ENCODE data around the gene UROS. TPM values are rescaled to one million over a fixed set of nuclear protein-coding genes. Genes with fewer than 3 reads are reported as not detected.

Gene UROS
- polyA plus RNA-seq, 1 donor from 2014 or later, result 103 TPM

- Histone ChIP-seq H3K9ac (ENCODE audit: low read length) (no peak overlapping the region), H3K4me2 (ENCODE audit: low read length) (no peak overlapping the region), H3K27me3 (ENCODE audit: insufficient read depth, low read depth, low read length) (no peaks in the 10 kb centered on the region), H3K4me3 (ENCODE audit: low read length) (no peak overlapping the region), H3K9me3 (ENCODE audit: low read length) (no peaks in the 10 kb centered on the region), H4K20me1 (ENCODE audit: insufficient read depth) (no peaks in the 10 kb centered on the region), H2AFZ (ENCODE audit: low read depth, low read length) (no peak overlapping the region), H3F3A (ENCODE audit: insufficient read depth, low read length, poor library complexity, severe bottlenecking) (no peaks in the 10 kb centered on the region), H3K9me2 (ENCODE audit: insufficient read depth, low read length) (no peaks in the 10 kb centered on the region), H3K79me2 (replicated peaks; ENCODE audit: insufficient read depth, low read length) (no peaks in the 10 kb centered on the region), H3K27ac (ENCODE audit: low read length) (no peak overlapping the region), H3K36me3 (ENCODE audit: insufficient read depth, low read length) (no peaks in the 10 kb centered on the region)
- no peak for TF ChIP-seq EZH2 (IDR thresholded peaks at IDR 0.05; ENCODE audit: borderline replicate concordance, insufficient read depth, low read length, poor library complexity, severe bottlenecking)
- TF ChIP-seq MXI1 (conservative IDR thresholded peaks at IDR 0.05; ENCODE audit: poor library complexity, severe bottlenecking), result no peak
- TF ChIP-seq REST (IDR thresholded peaks at IDR 0.05; ENCODE audit: borderline replicate concordance), result no peak
- TF ChIP-seq SMC3 (conservative IDR thresholded peaks at IDR 0.05; ENCODE audit: poor library complexity), result no peak
- no peak for TF ChIP-seq CTCF (IDR thresholded peaks at IDR 0.05; ENCODE audit: poor library complexity, severe bottlenecking)
- TF ChIP-seq RAD21 (conservative IDR thresholded peaks at IDR 0.05), result no peak
- no peak for TF ChIP-seq TAF1 (IDR thresholded peaks at IDR 0.05; ENCODE audit: low read depth)
- no peak for TF ChIP-seq EP300 (conservative IDR thresholded peaks at IDR 0.05; ENCODE audit: poor library complexity, severe bottlenecking)
- no peak for TF ChIP-seq POLR2AphosphoS5 (IDR thresholded peaks at IDR 0.05)
These were observed 25.8 kb upstream of the UROS start for GRCh38 chr10:125848857-125849256.

- Histone ChIP-seq H3F3A (ENCODE audit: insufficient read depth, low read length, poor library complexity, severe bottlenecking) (no peaks in the 10 kb centered on the region), H3K4me3 (ENCODE audit: low read length) (no peak overlapping the region), H3K36me3 (ENCODE audit: insufficient read depth, low read length) (no peaks in the 10 kb centered on the region), H3K79me2 (replicated peaks; ENCODE audit: insufficient read depth, low read length) (no peaks in the 10 kb centered on the region), H3K4me2 (ENCODE audit: low read length) (no peak overlapping the region), H2AFZ (ENCODE audit: low read depth, low read length) (no peak overlapping the region), H3K27ac (ENCODE audit: low read length) (no peak overlapping the region), H3K9me2 (ENCODE audit: insufficient read depth, low read length) (no peaks in the 10 kb centered on the region), H3K9me3 (ENCODE audit: low read length) (no peaks in the 10 kb centered on the region), H3K27me3 (ENCODE audit: insufficient read depth, low read depth, low read length) (no peaks in the 10 kb centered on the region), H3K9ac (ENCODE audit: low read length) (no peak overlapping the region), H4K20me1 (ENCODE audit: insufficient read depth) (no peaks in the 10 kb centered on the region)
- TF ChIP-seq EZH2 (IDR thresholded peaks at IDR 0.05; ENCODE audit: borderline replicate concordance, insufficient read depth, low read length, poor library complexity, severe bottlenecking) (no peak), SMC3 (conservative IDR thresholded peaks at IDR 0.05; ENCODE audit: poor library complexity) (no peak)
These were observed 25.3 kb upstream of the UROS start for GRCh38 chr10:125848371-125848770.

GRCh38 chr10:125846894-125847293 is 23.8 kb upstream of the UROS start:
- Histone ChIP-seq H3F3A (ENCODE audit: insufficient read depth, low read length, poor library complexity, severe bottlenecking) (no peaks in the 10 kb centered on the region), H3K4me2 (ENCODE audit: low read length) (no peak overlapping the region), H3K79me2 (replicated peaks; ENCODE audit: insufficient read depth, low read length) (no peaks in the 10 kb centered on the region), H3K9ac (ENCODE audit: low read length) (no peak overlapping the region), H4K20me1 (ENCODE audit: insufficient read depth) (no peaks in the 10 kb centered on the region), H3K9me3 (ENCODE audit: low read length) (no peaks in the 10 kb centered on the region), H3K4me3 (ENCODE audit: low read length) (no peak overlapping the region), H2AFZ (ENCODE audit: low read depth, low read length) (no peak overlapping the region), H3K27me3 (ENCODE audit: insufficient read depth, low read depth, low read length) (no peaks in the 10 kb centered on the region), H3K9me2 (ENCODE audit: insufficient read depth, low read length) (no peaks in the 10 kb centered on the region), H3K36me3 (ENCODE audit: insufficient read depth, low read length) (no peaks in the 10 kb centered on the region), H3K27ac (ENCODE audit: low read length) (no peak overlapping the region)
- TF ChIP-seq EZH2 (IDR thresholded peaks at IDR 0.05; ENCODE audit: borderline replicate concordance, insufficient read depth, low read length, poor library complexity, severe bottlenecking), result no peak
- TF ChIP-seq POLR2AphosphoS5 (IDR thresholded peaks at IDR 0.05), result no peak
- no peak for TF ChIP-seq TAF1 (IDR thresholded peaks at IDR 0.05; ENCODE audit: low read depth)
- TF ChIP-seq MXI1 (conservative IDR thresholded peaks at IDR 0.05; ENCODE audit: poor library complexity, severe bottlenecking), result no peak
- no peak for TF ChIP-seq SMC3 (conservative IDR thresholded peaks at IDR 0.05; ENCODE audit: poor library complexity)
- no peak for TF ChIP-seq CTCF (IDR thresholded peaks at IDR 0.05; ENCODE audit: poor library complexity, severe bottlenecking)
- no peak for TF ChIP-seq RAD21 (conservative IDR thresholded peaks at IDR 0.05)
- no peak for TF ChIP-seq EP300 (conservative IDR thresholded peaks at IDR 0.05; ENCODE audit: poor library complexity, severe bottlenecking)
- TF ChIP-seq REST (IDR thresholded peaks at IDR 0.05; ENCODE audit: borderline replicate concordance), result no peak

All from neural cell (in vitro differentiated cells).